Activated CD8-positive, alpha-beta memory T cell treated with anti-CD3 and anti-CD28 coated beads for 1 hour (primary cell): ENCODE data around the gene PCGF6.
"Not testable (repeated sequence)": the region's sequence is repeated elsewhere in the genome, so short reads cannot be mapped to it uniquely, and the experiment has no call there.

Source experiments
- DNase-seq, 2 donors: peaks; one replicate each; pipeline ENCODE4 v3.0.0-alpha.2; 2020; ENCODE audit warnings: low read depth in 1 of 2; ENCODE audit errors: extremely low read depth in 1 of 2

Gene PCGF6

GRCh38 chr10:103258928-103259327, 92.0 kb downstream of the PCGF6 start:
- DNase-seq, result not testable (repeated sequence)

GRCh38 chr10:103257812-103258211, 93.1 kb downstream of the PCGF6 start:
- no peak for DNase-seq

GRCh38 chr10:103256613-103257012, 94.3 kb downstream of the PCGF6 start:
- no peak for DNase-seq

GRCh38 chr10:103254538-103255325, 96.2 kb downstream of the PCGF6 start:
- no peak for DNase-seq

GRCh38 chr10:103254113-103254512, 96.8 kb downstream of the PCGF6 start:
- DNase-seq, result no peak
